Gastroesophageal sphincter (tissue), 4 donors: Measurements from ENCODE around the gene NPFF. TPM values are rescaled to one million over a fixed set of nuclear protein-coding genes. Genes with fewer than 3 reads are reported as not detected.

Experiments used
- ATAC-seq: fragments of 150-250 bp; one replicate; pipeline ENCODE4 v1.9.1; 2016; ENCODE audit warnings: mild to moderate bottlenecking, moderate library complexity
- H3K27ac ChIP-seq, 4 donors: fragments of 200-600 bp; sonication (generic) in 3 of 4; 1 replicate in 3 of 4; 2 replicates in 1 of 4; pipeline ENCODE4 v1.5.1; 2016 to 2019
- H3K27me3 ChIP-seq: fragments of 200-600 bp; sonication (generic); one replicate; pipeline ENCODE4 v1.5.1; 2019
- H3K36me3 ChIP-seq, 2 donors: fragments of 200-600 bp; sonication (generic); one replicate each; pipeline ENCODE4 v1.5.1; 2019; ENCODE audit warnings: control low read depth in 1 of 2
- H3K4me1 ChIP-seq, 3 donors: fragments of 200-600 bp; sonication (generic); 1 replicate in 2 of 3; 2 replicates in 1 of 3; pipeline ENCODE4 v1.5.1; 2016 to 2019; ENCODE audit warnings: control low read depth in 2 of 3
- H3K4me3 ChIP-seq, 2 donors: fragments of 200-600 bp; sonication (generic); one replicate each; pipeline ENCODE4 v1.5.1; 2019; ENCODE audit warnings: mild to moderate bottlenecking in 1 of 2, moderate library complexity in 1 of 2
- H3K9me3 ChIP-seq, 3 donors: fragments of 200-600 bp; sonication (generic); one replicate each; pipeline ENCODE4 v1.5.1; 2017 to 2019; ENCODE audit warnings: control low read depth in 2 of 3
- CTCF ChIP-seq, 4 experiments: fragments of 200-600 bp in 2 of 4; fragments of 450-650 bp in 2 of 4; sonication (generic) in 1 of 4; IDR thresholded peaks; one replicate each; pipeline ENCODE4 v1.5.1; 2017 to 2019; ENCODE audit warnings: antibody characterized with exemption in 4 of 4, mild to moderate bottlenecking in 2 of 4, moderate library complexity in 2 of 4
- EP300 ChIP-seq: sonication (generic); formaldehyde crosslinking; IDR thresholded peaks from one replicate; pipeline ENCODE4 v1.6.1; 2017; ENCODE audit warnings: antibody characterized with exemption, mild to moderate bottlenecking
- POLR2A ChIP-seq, 2 donors: fragments of 450-650 bp; IDR thresholded peaks; one replicate each; pipeline ENCODE4 v1.6.1; 2017; ENCODE audit warnings: antibody characterized with exemption in 2 of 2, mild to moderate bottlenecking in 2 of 2, moderate library complexity in 1 of 2
- POLR2AphosphoS5 ChIP-seq: sonication (generic); formaldehyde crosslinking; IDR thresholded peaks from one replicate; pipeline ENCODE4 v1.6.1; 2017; ENCODE audit warnings: antibody characterized with exemption
- WGBS, 2 donors: methylation state at CpG; one replicate each; pipeline ENCODE4 v1.1.5; 2018; ENCODE audit warnings: low coverage in 1 of 2; 5-methylcytosine and 5-hydroxymethylcytosine counted together
- total RNA-seq, 4 donors: library from RNA; depleted of rRNA; stranded (reverse); fragments of >200 nt; gene quantifications; one replicate each; pipeline ENCODE4 v1.1.0, GENCODE V29; 2016

The NPFF gene
- total RNA-seq, 4 donors from 2014 or later, result not detected

DNA sequence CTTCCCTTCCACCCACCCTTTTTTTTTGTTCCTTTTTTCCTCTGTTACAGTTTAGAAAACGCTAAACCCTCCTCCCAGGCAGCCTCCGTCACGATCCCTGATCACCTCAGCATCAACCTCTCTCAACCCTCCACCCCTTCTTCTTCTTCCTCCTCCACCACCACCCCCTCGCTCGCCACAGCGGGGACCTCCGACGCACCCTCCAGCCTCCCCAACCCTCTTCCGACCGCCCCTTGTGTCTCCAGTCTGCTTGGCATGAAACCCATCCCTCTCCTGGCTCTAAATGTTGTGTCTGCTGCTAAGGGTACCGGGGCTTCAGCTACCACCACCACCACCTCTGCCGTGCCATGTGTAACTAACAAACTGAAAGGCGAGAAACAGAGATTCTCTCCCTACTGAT, 32.5 kb downstream of the NPFF start:
- ATAC-seq, result no peak
- peaks cover 3 to 93% (median 9%) of the 10 kb centered on the region in 3 donors for H3K4me1 ChIP-seq
- peak overlapping the region in 3 of 4 donors; percentile 36 to 64 (median 49) for H3K27ac ChIP-seq
- WGBS, 2 donors, result 45 to 47% methylated on average over 10 to 13 of the region's 13 CpGs
- peaks cover 0 to 100% of the 10 kb centered on the region in 2 donors for H3K36me3 ChIP-seq
- TF ChIP-seq CTCF (IDR thresholded peaks at IDR 0.05) (no peak), POLR2A (IDR thresholded peaks at IDR 0.05) (no peak), POLR2AphosphoS5 (no peak), EP300 (no peak)
- H3K4me3 ChIP-seq, result no peak overlapping the region
- H3K9me3 ChIP-seq, result no peaks in the 10 kb centered on the region
- H3K27me3 ChIP-seq, result no peaks in the 10 kb centered on the region

GRCh38 chr12:53474077-53474476, 33.2 kb downstream of the NPFF start:
- H3K36me3 ChIP-seq, result peaks cover 4 to 100% of the 10 kb centered on the region in 2 donors
- no peak overlapping the region for H3K4me3 ChIP-seq
- no peaks in the 10 kb centered on the region for H3K9me3 ChIP-seq
- H3K27ac ChIP-seq, result peak overlapping the region in 2 of 4 donors; percentile 36 to 64
- ATAC-seq, result no peak
- peaks cover 3 to 91% (median 9%) of the 10 kb centered on the region in 3 donors for H3K4me1 ChIP-seq
- no peak for TF ChIP-seq CTCF (IDR thresholded peaks at IDR 0.05)
- no peak for TF ChIP-seq POLR2AphosphoS5
- no peak for TF ChIP-seq EP300
- no peak for TF ChIP-seq POLR2A (IDR thresholded peaks at IDR 0.05)
- H3K27me3 ChIP-seq, result no peaks in the 10 kb centered on the region
- 52 to 57% methylated on average over 2 of the region's 2 CpGs for WGBS, 2 donors

GRCh38 chr12:53472056-53472582, 35.2 kb downstream of the NPFF start:
- Histone ChIP-seq H3K4me3 (no peak overlapping the region), H3K36me3 (peaks cover 7 to 100% of the 10 kb centered on the region in 2 donors), H3K27ac (no peak overlapping the region), H3K27me3 (no peaks in the 10 kb centered on the region), H3K9me3 (no peaks in the 10 kb centered on the region), H3K4me1 (peaks cover 3 to 80% (median 9%) of the 10 kb centered on the region in 3 donors)
- TF ChIP-seq EP300, result no peak
- no peak for ATAC-seq
- WGBS, 2 donors, result 88 to 93% methylated on average over 1 of the region's 1 CpG

DNA sequence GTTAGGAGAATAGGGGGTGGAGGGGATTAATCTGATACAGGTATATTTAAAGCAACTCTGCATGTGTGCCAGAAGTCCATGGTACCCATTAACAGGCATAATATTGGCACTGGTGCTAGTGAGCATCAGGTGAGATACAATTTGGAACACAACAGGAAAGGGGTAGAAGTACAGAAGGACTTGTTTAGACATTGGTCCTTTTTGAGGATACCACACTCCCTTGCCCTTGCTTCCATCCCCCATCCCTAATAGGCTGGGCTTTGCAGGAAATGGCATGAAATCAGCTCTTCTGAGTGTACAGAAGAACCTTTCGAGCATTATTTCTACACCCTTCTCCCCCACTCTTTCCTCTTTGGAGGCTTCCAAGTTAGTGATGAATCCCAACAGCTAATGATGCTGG, 39.0 kb downstream of the NPFF start:
- Histone ChIP-seq H3K27me3 (no peaks in the 10 kb centered on the region), H3K27ac (no peak overlapping the region), H3K9me3 (no peaks in the 10 kb centered on the region), H3K36me3 (peaks cover 10 to 100% of the 10 kb centered on the region in 2 donors), H3K4me3 (no peak overlapping the region), H3K4me1 (peaks cover 0 to 80% (median 3%) of the 10 kb centered on the region in 3 donors)
- WGBS, 2 donors, result 33 to 50% methylated on average over 1 of the region's 1 CpG
- no peak for ATAC-seq
- TF ChIP-seq CTCF (IDR thresholded peaks at IDR 0.05) (no peak), POLR2AphosphoS5 (no peak), POLR2A (IDR thresholded peaks at IDR 0.05) (no peak), EP300 (no peak)

DNA sequence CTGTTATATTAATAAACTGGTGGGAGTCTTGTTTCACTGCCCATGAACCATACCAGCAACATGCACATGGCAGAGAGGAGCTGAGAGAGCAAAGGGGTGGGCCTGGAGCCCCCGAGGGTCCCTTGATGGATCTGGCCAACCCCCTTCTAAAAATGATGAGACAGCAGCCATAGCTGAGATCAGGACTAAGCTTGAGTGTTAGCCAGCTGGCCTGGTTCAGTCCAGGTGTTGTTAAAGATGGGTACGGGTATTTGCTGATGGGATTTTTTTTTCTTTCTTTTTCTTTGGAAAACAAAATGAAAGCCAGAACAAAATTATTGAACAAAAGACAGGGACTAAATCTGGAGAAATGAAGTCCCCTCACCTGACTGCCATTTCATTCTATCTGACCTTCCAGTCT, 39.4 kb downstream of the NPFF start:
- Histone ChIP-seq H3K9me3 (no peaks in the 10 kb centered on the region), H3K36me3 (peaks cover 13 to 100% of the 10 kb centered on the region in 2 donors), H3K27me3 (no peaks in the 10 kb centered on the region), H3K4me1 (peaks cover 3 to 80% (median 3%) of the 10 kb centered on the region in 3 donors), H3K4me3 (no peak overlapping the region), H3K27ac (no peak overlapping the region)
- no peak for TF ChIP-seq CTCF (IDR thresholded peaks at IDR 0.05)
- TF ChIP-seq POLR2AphosphoS5, result no peak
- TF ChIP-seq POLR2A (IDR thresholded peaks at IDR 0.05), result no peak
- TF ChIP-seq EP300, result no peak
- WGBS, 2 donors, result 22 to 73% methylated on average over 1 to 2 of the region's 2 CpGs
- no peak for ATAC-seq
